Stimulated activated CD4-positive, alpha-beta T cell treated with anti-CD3 and anti-CD28 coated beads, Interleukin-4, amount 100 ng/mL, for 48 hours (primary cell): ENCODE results near the gene SLC35F1.

Experiments used
- DNase-seq, 2 donors: peaks; one replicate each; pipeline ENCODE4 v3.0.0-alpha.2; 2020; ENCODE audit warnings: low read depth in 2 of 2

Gene SLC35F1

GRCh38 chr6:118122801-118123200 is 215.7 kb downstream of the SLC35F1 start:
- no peak for DNase-seq

GRCh38 chr6:118123503-118124037 is 216.5 kb downstream of the SLC35F1 start:
- DNase-seq: no peak

GRCh38 chr6:118124851-118125250 is 217.8 kb downstream of the SLC35F1 start:
- no peak for DNase-seq

- DNase-seq: no peak
Observed at GRCh38 chr6:118128755-118129154, 221.7 kb downstream of the SLC35F1 start.

- DNase-seq: no peak
Observed at GRCh38 chr6:118134206-118134605, 227.1 kb downstream of the SLC35F1 start.

GRCh38 chr6:118134736-118135135 is 227.7 kb downstream of the SLC35F1 start:
- DNase-seq: no peak

- no peak for DNase-seq
Observed at GRCh38 chr6:118135371-118135770, 228.3 kb downstream of the SLC35F1 start.

GRCh38 chr6:118141211-118141610 is 234.1 kb downstream of the SLC35F1 start:
- no peak for DNase-seq

GRCh38 chr6:118146584-118146983 is 239.5 kb downstream of the SLC35F1 start:
- no peak for DNase-seq

GRCh38 chr6:118147511-118147910 is 240.4 kb downstream of the SLC35F1 start:
- DNase-seq: no peak

GRCh38 chr6:118148561-118148960 is 241.5 kb downstream of the SLC35F1 start:
- no peak for DNase-seq

- no peak for DNase-seq
Observed at GRCh38 chr6:118152524-118152923, 245.5 kb downstream of the SLC35F1 start.

GRCh38 chr6:118161343-118161742 is 254.3 kb downstream of the SLC35F1 start:
- DNase-seq: no peak

GRCh38 chr6:118163542-118163941 is 256.5 kb downstream of the SLC35F1 start:
- DNase-seq: no peak

GRCh38 chr6:118165500-118165899 is 258.4 kb downstream of the SLC35F1 start:
- no peak for DNase-seq

GRCh38 chr6:118168421-118168820 is 261.4 kb downstream of the SLC35F1 start:
- no peak for DNase-seq

GRCh38 chr6:118171852-118172251 is 264.8 kb downstream of the SLC35F1 start:
- DNase-seq: no peak

GRCh38 chr6:118174071-118174470 is 267.0 kb downstream of the SLC35F1 start:
- no peak for DNase-seq

- DNase-seq: no peak
Observed at GRCh38 chr6:118177720-118178119, 270.7 kb downstream of the SLC35F1 start.

GRCh38 chr6:118179048-118179447 is 272.0 kb downstream of the SLC35F1 start:
- DNase-seq: no peak

GRCh38 chr6:118186672-118187567 is 279.9 kb downstream of the SLC35F1 start:
- no peak for DNase-seq

- DNase-seq: no peak
Observed at GRCh38 chr6:118187568-118188164, 280.6 kb downstream of the SLC35F1 start.

- DNase-seq: no peak
Observed at GRCh38 chr6:118188561-118188960, 281.5 kb downstream of the SLC35F1 start.
